Body of pancreas (tissue), 4 donors: Measurements from ENCODE around the gene MIEF1.

Source experiments
- POLR2A ChIP-seq, 3 donors: fragments of 450-650 bp; IDR thresholded peaks; one replicate each; pipeline ENCODE4 v1.6.1; 2016; ENCODE audit warnings: antibody characterized with exemption in 3 of 3, mild to moderate bottlenecking in 2 of 3
- TF ChIP-seq, protein P1 (sequence below), 7 experiments: fragments of 450-650 bp in 4 of 7; fragments of 200-600 bp in 3 of 7; sonication (generic) in 3 of 7; IDR thresholded peaks; one replicate each; pipeline ENCODE4 v1.5.1; 2016 to 2019; ENCODE audit warnings: antibody characterized with exemption in 7 of 7

DNA sequence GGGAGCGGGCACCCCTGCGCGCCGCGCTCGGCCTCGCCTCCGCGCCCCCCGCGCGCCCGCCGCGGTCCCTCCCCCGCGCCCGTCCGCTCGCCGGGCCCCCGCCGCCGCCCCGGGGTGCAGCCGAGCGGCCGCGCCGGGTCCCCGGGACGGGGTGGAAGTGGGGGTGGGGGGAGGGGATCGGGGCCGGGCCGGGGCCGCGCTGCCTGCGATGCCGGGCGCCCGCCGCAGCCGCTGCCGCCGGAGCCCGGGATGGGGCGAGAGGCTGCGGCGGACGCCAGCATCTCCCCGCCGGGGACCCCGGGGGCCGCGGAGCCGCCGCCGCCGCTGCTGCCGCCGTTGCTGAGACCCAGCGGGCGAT is 44.9 kb upstream of the MIEF1 start:
- TF ChIP-seq, protein P1, sequence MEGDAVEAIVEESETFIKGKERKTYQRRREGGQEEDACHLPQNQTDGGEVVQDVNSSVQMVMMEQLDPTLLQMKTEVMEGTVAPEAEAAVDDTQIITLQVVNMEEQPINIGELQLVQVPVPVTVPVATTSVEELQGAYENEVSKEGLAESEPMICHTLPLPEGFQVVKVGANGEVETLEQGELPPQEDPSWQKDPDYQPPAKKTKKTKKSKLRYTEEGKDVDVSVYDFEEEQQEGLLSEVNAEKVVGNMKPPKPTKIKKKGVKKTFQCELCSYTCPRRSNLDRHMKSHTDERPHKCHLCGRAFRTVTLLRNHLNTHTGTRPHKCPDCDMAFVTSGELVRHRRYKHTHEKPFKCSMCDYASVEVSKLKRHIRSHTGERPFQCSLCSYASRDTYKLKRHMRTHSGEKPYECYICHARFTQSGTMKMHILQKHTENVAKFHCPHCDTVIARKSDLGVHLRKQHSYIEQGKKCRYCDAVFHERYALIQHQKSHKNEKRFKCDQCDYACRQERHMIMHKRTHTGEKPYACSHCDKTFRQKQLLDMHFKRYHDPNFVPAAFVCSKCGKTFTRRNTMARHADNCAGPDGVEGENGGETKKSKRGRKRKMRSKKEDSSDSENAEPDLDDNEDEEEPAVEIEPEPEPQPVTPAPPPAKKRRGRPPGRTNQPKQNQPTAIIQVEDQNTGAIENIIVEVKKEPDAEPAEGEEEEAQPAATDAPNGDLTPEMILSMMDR (IDR thresholded peaks at IDR 0.05), result no peak
- no peak for TF ChIP-seq POLR2A (IDR thresholded peaks at IDR 0.05)
